ENCODE data around the gene AHCYL1.

The AHCYL1 gene

DNA sequence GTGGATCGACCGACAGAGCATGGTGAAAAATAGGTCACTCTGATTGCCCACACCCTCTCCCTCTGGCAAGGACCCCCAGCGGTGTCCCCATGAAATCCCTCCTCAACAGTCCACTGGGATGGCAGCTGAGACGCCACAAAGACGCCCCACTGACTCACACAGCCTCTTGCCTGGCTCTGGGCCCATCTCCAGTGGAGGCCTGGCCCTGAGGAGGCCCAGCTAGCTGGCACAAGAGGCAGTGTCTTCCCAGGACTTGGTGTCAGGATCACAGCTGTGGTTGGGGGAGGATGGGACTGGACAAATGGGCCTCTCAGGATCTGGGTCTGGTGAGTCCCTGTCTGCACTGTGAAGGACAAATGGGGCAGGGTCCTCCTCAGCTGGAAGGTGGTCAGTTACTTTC lies 81.3 kb downstream of the AHCYL1 start:
- DNase-seq: no peak

DNA sequence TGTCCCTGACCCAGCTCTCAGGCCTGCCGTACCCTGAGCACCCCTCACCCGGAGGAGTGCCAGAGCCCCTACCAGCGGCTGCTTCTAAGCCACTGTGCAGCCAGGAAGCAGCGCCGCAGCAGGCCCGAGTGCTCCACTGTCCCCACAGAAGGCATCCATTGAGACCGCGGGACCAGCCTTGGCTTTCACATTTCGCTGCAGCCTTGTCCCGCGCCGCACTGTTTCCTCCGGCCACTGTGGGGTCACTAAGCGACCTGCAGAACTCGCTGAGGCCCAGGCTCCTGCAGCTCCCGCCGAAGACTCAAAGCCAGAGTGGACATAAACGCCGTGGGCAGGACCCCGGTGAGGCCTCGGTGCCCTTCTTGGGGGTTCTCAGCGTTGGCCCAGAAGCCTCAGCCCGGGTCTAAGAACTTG lies 82.9 kb downstream of the AHCYL1 start:
- no peak for DNase-seq

DNA sequence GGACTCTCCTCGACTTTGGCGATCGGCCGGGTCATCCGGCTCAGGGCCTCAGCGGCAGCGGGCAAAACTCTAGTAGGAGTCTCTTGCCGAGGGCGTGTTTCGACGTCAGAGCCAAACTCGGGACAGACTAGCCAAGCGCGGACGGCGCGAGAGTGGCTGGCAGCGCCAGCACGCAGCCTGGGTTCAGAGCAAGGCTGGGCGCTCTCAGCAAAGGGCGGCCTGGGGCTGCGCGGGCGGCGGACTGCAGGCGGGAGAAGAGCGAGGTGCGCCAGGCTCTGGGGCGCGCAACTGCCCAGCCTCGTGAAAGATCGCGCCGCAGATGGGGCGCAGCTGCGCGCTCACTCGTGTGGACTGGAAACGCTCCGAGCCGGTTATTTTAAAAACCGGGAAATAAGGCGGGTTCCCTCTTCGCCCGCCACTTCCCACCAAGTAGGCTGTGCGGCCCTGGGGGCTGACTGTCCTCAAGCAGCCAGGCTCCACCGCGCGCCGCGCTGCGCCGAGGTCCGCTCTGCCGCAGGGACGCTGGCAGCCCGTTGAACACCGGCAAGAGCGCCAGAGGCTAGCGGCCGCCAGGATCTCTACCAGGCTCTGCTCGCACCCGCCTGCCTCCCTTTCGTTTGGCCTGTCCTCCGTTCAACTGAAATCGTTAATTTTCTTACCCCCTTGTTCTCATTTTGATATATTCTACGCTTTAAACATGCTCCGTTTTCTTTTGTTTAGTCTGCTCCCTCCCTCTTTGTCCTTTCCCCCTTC lies 83.5 kb downstream of the AHCYL1 start:
- no peak for DNase-seq

DNA sequence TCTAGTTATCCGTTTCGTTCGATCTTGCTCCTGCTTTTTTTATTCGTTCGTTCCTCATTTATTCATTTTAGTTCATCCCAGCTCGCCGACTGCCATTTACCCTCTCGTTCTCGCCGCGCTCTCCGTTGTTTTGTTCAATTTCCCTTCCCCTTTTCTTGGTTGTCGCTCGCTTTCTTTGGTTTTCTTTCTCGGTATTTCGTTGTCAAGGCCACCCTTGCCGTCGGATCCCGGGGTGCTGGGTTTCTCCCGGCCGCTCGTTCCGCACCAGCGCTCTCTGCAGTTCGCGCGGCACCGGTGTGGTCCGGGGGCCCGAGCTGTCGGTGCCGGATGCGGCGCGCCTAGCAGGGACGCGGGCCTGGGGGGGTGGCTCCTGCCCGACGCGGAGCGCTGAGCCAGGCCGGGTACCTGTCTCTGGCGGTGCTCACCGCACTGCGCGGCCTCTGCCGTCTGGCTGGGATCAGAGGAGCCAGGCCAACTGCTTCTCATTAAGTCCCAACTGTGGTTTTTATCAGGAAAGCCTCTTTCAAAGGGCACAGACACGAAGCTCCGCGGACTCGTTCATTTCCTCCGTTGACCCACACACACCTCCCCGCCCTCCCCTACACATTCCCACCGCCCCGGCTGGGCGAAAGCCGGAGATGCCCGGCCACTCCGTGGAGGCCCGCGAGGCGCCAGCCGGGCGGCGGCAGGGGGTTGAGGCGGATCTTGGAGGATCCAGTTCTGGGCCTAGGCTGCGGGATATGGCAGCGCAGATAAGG lies 84.3 kb downstream of the AHCYL1 start:
- DNase-seq: no peak

DNA sequence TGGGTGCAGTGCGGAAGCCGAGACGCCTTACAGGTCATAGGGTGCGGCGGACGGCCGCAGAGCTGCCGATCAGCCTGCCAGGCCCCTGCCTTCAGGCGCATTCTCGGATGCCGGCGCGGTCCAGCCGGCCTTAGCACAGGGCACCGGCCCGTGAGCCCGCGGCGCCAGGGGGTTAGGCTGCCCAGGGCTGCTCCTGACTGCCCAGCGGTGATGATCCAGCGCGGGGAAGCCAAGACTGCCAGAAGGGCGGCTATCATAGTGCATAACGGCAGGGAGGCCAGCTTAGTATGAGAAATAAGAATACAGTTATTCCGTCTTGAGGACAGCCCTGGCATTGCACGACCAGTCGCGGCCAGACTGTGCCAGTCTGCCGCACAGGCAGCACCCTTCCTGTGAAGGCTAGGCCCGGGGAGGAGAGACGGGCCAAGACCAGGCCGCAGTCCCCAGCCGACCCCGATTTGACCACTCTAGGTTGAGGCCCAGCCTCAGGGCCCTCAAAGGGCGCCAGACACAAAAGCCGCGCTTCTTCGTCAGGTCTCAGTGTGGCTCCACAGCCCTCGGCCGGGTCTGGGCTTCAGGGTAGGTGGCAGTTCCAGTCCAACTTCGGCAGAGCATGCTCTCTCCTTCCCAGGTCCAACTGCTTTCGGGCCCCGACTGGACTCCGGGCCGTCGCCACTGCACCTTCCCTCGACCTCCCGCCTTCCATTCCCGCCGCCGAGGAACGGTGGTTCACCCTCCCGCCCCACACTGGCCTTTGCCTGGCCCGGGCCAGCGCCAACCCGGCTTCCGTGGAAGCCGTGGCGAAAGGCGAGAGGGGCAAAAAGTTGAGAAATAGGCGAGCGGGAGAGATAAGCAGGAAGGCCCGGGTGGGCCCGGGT lies 85.1 kb downstream of the AHCYL1 start:
- DNase-seq: no peak

DNA sequence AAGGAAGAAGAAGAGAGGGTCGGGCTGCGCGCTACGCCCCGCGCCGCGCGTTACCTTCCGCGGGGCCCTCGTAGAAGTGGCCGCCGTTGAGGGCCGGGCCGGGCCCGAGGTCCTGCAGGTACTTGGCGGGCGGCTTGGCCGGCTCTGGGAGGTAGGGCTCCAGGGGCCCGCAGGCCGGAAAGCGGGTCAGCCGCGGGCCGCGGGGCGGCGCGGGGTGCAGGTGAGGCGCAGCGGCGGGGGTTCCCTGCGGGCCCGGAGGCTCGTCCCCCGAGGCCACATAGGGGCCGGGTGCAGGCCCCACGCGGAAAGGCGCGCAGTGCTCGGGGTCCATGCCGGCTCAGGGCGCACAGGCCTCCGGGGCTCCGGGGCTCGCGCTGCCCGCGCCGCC lies 85.7 kb downstream of the AHCYL1 start:
- DNase-seq: no peak

DNA sequence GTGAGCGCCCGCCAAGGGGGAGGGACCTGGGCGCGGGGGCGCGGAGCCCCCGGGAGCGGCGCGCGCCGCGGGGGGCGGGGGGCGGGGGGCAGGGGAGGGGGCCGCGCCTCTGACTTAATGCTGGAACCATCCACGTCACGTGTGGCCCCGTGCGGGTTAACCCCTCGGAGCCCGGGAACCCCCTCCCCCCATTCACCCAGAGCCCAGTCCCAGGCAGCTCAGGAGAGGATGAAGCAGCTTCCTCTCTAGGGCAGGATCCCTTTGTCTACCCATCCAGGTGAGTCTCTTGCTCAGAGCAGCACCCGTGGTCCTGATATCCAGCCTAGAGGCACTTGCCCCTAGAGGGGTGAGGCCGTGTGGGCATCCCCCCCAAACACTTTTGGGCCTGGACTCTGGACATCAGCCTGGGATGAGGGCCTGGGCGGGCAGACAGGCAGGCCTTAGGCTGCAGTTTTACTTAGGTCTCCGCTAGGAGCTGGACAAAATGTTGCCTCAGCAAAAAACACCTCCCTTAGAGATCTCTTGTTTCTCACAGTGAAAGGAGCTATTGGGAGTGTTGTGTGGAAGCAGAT lies 86.2 kb downstream of the AHCYL1 start, which contains the start of gene ALX3:
Gene ALX3, minus strand, starts transcription at position 2 of the 572 bp plus-strand sequence. CDS start 60 bp downstream, outside the sequence.
- no peak for DNase-seq

Data from KG1 (cell line).